ENCODE measurements around the gene GLI2.

DNA sequence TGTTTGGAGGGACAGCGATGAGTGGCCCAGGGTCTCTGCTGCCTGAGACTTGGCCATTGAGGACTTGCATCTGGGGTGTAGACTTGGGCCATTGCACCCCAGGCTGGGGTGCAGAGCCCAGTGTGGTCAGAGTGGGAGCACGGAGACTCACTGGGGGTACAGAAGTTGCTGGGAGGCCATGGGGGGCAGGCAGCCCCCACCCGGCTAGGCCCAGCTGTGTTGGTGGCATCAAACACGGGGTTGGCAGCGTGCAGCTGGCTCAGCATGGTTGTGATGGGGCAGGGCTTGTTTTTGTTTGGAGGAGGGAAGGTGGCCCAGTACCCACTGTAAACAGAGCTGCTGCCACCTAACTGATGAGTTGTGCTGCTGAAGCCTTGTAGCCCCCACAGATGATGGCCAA, 42.1 kb downstream of the GLI2 start:
- TF ChIP-seq, protein P1, sequence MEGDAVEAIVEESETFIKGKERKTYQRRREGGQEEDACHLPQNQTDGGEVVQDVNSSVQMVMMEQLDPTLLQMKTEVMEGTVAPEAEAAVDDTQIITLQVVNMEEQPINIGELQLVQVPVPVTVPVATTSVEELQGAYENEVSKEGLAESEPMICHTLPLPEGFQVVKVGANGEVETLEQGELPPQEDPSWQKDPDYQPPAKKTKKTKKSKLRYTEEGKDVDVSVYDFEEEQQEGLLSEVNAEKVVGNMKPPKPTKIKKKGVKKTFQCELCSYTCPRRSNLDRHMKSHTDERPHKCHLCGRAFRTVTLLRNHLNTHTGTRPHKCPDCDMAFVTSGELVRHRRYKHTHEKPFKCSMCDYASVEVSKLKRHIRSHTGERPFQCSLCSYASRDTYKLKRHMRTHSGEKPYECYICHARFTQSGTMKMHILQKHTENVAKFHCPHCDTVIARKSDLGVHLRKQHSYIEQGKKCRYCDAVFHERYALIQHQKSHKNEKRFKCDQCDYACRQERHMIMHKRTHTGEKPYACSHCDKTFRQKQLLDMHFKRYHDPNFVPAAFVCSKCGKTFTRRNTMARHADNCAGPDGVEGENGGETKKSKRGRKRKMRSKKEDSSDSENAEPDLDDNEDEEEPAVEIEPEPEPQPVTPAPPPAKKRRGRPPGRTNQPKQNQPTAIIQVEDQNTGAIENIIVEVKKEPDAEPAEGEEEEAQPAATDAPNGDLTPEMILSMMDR (IDR thresholded peaks at IDR 0.05; ENCODE audit: low read length) = no peak
- TF ChIP-seq EZH2 (optimal IDR thresholded peaks at IDR 0.05; ENCODE audit: low read depth, low read length) = no peak
- TF ChIP-seq EZH2phosphoT487 (IDR thresholded peaks at IDR 0.05; ENCODE audit: low read length) = no peak

All from MM.1S (cell line).